ENCODE data around the gene DLGAP1. TPM values are rescaled to one million over a fixed set of nuclear protein-coding genes. Genes with fewer than 3 reads are reported as not detected.

The DLGAP1 gene
- polyA plus RNA-seq, 1 experiment, result 0.09 TPM

DNA sequence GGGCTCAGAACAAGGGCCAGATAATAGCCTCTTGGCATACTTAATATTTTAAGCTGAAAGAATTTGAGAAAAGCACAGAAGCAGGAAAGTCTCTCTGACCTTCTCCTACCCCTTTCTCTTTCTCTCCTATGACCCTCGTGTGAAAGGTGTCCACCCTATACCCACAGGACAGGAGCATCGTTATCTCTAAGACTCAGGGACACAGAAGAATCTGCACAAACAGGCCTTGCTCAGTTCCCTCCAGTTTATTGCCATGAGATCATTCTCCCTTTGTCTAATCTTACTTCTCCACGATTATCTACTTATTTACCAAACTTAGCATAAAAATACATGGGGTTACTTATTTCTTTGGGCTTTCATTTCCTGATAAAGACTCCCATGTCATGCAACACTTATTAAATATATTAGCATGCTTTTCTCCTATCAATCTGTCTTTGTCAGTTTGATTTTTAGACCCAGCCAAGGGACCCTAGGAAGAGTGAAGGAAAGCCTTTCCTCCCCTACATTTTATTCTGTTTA is 370.7 kb downstream of the DLGAP1 start:
- DNase-seq (ENCODE audit: low read depth, low spot score), result no peak
- TF ChIP-seq, protein P1, sequence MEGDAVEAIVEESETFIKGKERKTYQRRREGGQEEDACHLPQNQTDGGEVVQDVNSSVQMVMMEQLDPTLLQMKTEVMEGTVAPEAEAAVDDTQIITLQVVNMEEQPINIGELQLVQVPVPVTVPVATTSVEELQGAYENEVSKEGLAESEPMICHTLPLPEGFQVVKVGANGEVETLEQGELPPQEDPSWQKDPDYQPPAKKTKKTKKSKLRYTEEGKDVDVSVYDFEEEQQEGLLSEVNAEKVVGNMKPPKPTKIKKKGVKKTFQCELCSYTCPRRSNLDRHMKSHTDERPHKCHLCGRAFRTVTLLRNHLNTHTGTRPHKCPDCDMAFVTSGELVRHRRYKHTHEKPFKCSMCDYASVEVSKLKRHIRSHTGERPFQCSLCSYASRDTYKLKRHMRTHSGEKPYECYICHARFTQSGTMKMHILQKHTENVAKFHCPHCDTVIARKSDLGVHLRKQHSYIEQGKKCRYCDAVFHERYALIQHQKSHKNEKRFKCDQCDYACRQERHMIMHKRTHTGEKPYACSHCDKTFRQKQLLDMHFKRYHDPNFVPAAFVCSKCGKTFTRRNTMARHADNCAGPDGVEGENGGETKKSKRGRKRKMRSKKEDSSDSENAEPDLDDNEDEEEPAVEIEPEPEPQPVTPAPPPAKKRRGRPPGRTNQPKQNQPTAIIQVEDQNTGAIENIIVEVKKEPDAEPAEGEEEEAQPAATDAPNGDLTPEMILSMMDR (IDR thresholded peaks at IDR 0.05; ENCODE audit: low read depth, low read length), result no peak
- Histone ChIP-seq H3K4me3 (ENCODE audit: low read depth, low read length) (no peak overlapping the region), H3K27ac (ENCODE audit: low read depth, low read length) (no peak overlapping the region), H3K9me3 (ENCODE audit: control insufficient read depth, insufficient read depth, low read length) (no peaks in the 10 kb centered on the region), H3K27me3 (ENCODE audit: control insufficient read depth, insufficient read depth, low read length) (no peaks in the 10 kb centered on the region)
- ChIA-PET CTCF (no interaction called here), POLR2A (no interaction called here)

DNA sequence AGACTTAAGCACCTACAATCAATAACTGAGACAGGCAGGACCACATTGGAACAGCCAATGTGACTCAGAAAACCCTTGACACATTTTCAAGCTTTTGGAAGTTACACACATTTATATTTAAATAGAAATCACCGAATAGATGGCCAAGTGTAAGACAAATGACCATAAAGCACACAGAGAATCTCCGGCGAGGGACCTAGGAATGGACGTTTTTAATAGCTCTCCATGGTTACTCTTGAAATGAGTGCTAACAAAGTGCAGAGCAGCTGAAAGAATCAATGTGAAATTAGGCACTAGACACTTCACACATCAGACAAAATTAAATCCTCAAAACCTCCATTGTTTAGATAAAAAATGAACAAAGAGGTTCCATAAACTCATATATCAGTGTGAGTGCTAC is 376.9 kb downstream of the DLGAP1 start:
- TF ChIP-seq, protein P1 (IDR thresholded peaks at IDR 0.05; ENCODE audit: low read depth, low read length), result no peak
- Histone ChIP-seq H3K4me3 (ENCODE audit: low read depth, low read length) (no peak overlapping the region), H3K27me3 (ENCODE audit: control insufficient read depth, insufficient read depth, low read length) (no peaks in the 10 kb centered on the region), H3K9me3 (ENCODE audit: control insufficient read depth, insufficient read depth, low read length) (no peaks in the 10 kb centered on the region), H3K27ac (ENCODE audit: low read depth, low read length) (no peak overlapping the region)
- POLR2A ChIA-PET, result no interaction called here
- DNase-seq (ENCODE audit: low read depth, low spot score), result no peak
- CTCF ChIA-PET, result no interaction called here

DNA sequence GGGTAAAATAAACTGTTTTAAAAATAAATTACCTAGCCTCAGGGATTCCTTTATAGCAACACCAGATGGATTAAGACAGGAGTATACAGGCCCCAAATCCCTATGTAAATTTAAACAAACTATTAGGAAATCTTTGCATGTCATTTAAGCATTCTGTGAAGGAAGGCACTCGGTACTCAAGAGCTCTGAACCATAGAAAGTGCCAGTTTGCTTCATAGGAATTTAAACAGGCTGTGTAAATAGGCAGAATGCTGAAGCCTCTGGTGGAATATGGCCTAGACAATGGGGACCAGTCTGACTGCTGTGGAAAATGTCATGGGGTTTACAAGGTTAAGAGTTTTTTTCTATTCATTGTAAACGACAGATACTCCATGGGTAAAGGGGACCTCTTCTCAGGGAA is 377.4 kb downstream of the DLGAP1 start:
- H3K27ac ChIP-seq (ENCODE audit: low read depth, low read length), result no peak overlapping the region
- TF ChIP-seq, protein P1 (IDR thresholded peaks at IDR 0.05; ENCODE audit: low read depth, low read length), result no peak
- CTCF ChIA-PET, result no interaction called here
- POLR2A ChIA-PET, result no interaction called here
- H3K9me3 ChIP-seq (ENCODE audit: control insufficient read depth, insufficient read depth, low read length), result no peaks in the 10 kb centered on the region
- H3K27me3 ChIP-seq (ENCODE audit: control insufficient read depth, insufficient read depth, low read length), result no peaks in the 10 kb centered on the region
- H3K4me3 ChIP-seq (ENCODE audit: low read depth, low read length), result no peak overlapping the region
- no peak for DNase-seq (ENCODE audit: low read depth, low spot score)

DNA sequence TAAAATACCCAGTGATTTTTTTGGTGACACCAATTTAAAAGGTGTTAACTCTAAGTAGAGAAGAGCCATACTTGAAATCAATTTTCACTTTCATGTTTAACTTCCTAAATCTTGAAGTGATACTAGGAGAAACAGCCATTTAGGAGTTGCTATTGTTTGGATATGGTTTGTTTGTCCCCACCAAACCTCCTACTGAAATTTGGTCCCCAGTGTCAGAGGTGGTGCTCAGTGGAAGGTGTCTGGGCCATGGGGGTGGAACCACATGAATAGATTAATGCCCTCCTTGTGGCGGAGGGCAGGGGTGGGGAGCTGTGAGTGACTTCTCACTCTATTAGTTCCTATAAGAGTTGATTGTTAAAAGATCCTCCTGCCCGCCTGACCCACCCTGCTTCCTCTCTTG is 377.9 kb downstream of the DLGAP1 start:
- DNase-seq (ENCODE audit: low read depth, low spot score), result no peak
- ChIA-PET POLR2A (no interaction called here), CTCF (no interaction called here)
- Histone ChIP-seq H3K9me3 (ENCODE audit: control insufficient read depth, insufficient read depth, low read length) (no peaks in the 10 kb centered on the region), H3K27ac (ENCODE audit: low read depth, low read length) (no peak overlapping the region), H3K27me3 (ENCODE audit: control insufficient read depth, insufficient read depth, low read length) (no peaks in the 10 kb centered on the region), H3K4me3 (ENCODE audit: low read depth, low read length) (no peak overlapping the region)
- TF ChIP-seq, protein P1 (IDR thresholded peaks at IDR 0.05; ENCODE audit: low read depth, low read length), result no peak

DNA sequence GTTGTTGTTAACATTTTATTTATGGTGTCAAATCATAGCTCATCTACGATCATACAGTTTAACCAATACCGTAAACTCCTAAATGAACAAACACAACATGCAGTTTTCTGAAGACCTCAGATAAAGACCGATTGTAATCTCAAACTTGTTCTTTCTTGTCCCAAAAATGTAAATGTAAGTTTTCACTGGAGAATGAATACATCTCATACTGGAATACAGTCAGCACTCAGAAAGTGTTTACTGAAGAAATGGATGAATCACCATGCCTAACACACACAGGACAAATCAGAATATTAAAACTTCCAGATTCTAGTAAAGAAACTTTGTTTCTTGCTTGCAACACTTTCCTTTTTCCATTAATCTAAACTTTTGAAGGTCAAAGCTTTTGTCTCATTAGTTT is 380.5 kb downstream of the DLGAP1 start:
- no peaks in the 10 kb centered on the region for H3K9me3 ChIP-seq (ENCODE audit: control insufficient read depth, insufficient read depth, low read length)
- no peaks in the 10 kb centered on the region for H3K27me3 ChIP-seq (ENCODE audit: control insufficient read depth, insufficient read depth, low read length)
- POLR2A ChIA-PET, result no interaction called here
- no peak overlapping the region for H3K4me3 ChIP-seq (ENCODE audit: low read depth, low read length)
- CTCF ChIA-PET, result interaction anchor here (0.6 kb wide), 1 partner anchor 79 kb away, joined by 4 read pairs; no protein-coding TSS in a partner anchor
- TF ChIP-seq, protein P1 (IDR thresholded peaks at IDR 0.05; ENCODE audit: low read depth, low read length), result no peak
- H3K27ac ChIP-seq (ENCODE audit: low read depth, low read length), result no peak overlapping the region
- no peak for DNase-seq (ENCODE audit: low read depth, low spot score)

All from AG04450 (cell line).